Gastrocnemius medialis (tissue), 4 donors: ENCODE measurements around the gene ADD3.

Source experiments
- POLR2A ChIP-seq, 2 donors: fragments of 450-650 bp; IDR thresholded peaks; one replicate each; pipeline ENCODE4 v1.6.1; 2017; ENCODE audit warnings: antibody characterized with exemption in 2 of 2, mild to moderate bottlenecking in 2 of 2, moderate library complexity in 2 of 2
- TF ChIP-seq, protein P1 (sequence below), 5 experiments: fragments of 450-650 bp in 3 of 5; fragments of 200-600 bp in 2 of 5; sonication (generic) in 2 of 5; IDR thresholded peaks in 4 of 5; conservative IDR thresholded peaks in 1 of 5; 1 replicate in 4 of 5; 2 replicates in 1 of 5; pipeline ENCODE4 v1.5.1; 2016 to 2019; ENCODE audit warnings: antibody characterized with exemption in 5 of 5, mild to moderate bottlenecking in 3 of 5, moderate library complexity in 3 of 5

DNA sequence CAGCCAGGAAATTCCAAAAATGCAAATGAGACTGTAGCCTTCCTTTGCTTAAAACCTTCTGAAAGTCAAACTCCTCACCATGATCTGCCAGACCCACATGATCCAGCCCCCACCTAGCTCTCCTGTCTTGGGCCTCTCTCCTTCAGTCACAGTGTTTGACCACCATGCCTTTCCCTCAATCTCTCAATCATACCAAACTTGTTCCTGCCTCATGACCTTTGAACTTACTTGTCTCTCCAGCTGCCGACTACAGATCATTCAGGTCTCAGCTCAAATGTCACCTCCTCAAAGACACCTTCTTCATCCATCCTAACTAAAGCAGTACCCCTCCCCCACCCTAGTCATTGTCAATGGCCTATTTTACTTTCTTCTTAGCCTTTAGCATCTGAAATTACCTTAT lies 9.3 kb upstream of the ADD3 start:
- TF ChIP-seq, protein P1, sequence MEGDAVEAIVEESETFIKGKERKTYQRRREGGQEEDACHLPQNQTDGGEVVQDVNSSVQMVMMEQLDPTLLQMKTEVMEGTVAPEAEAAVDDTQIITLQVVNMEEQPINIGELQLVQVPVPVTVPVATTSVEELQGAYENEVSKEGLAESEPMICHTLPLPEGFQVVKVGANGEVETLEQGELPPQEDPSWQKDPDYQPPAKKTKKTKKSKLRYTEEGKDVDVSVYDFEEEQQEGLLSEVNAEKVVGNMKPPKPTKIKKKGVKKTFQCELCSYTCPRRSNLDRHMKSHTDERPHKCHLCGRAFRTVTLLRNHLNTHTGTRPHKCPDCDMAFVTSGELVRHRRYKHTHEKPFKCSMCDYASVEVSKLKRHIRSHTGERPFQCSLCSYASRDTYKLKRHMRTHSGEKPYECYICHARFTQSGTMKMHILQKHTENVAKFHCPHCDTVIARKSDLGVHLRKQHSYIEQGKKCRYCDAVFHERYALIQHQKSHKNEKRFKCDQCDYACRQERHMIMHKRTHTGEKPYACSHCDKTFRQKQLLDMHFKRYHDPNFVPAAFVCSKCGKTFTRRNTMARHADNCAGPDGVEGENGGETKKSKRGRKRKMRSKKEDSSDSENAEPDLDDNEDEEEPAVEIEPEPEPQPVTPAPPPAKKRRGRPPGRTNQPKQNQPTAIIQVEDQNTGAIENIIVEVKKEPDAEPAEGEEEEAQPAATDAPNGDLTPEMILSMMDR (IDR thresholded peaks at IDR 0.05 in 4 of 5, conservative IDR thresholded peaks at IDR 0.05 in 1 of 5) = no peak
- TF ChIP-seq POLR2A (IDR thresholded peaks at IDR 0.05) = no peak
